ENCODE measurements around the gene UXS1. TPM values are rescaled to one million over a fixed set of nuclear protein-coding genes. Genes with fewer than 3 reads are reported as not detected.

The UXS1 gene
- total and polyA plus RNA-seq, 2 donors (not counting 1 experiment from before 2014, with no cell fraction given): 20.3 to 44.8 TPM

- Histone ChIP-seq H3K4me3 (ENCODE audit: control extremely low read depth in 1 of 5, extremely low read depth in 1 of 5, insufficient read depth in 1 of 5, low read depth in 2 of 5, low read length in 4 of 5) (no peak overlapping the region), H3K4me2 (replicated peaks; ENCODE audit: low read depth, low read length, poor library complexity, severe bottlenecking) (no peak overlapping the region), H4K20me1 (ENCODE audit: control insufficient read depth, insufficient read depth, low read length, poor library complexity, severe bottlenecking) (peaks cover 23% of the 10 kb centered on the region), H3K9me3 (ENCODE audit: control extremely low read depth in 1 of 3, control insufficient read depth in 2 of 3, insufficient read depth in 1 of 3, low read length in 2 of 3) (no peaks in the 10 kb centered on the region), H3K9ac (ENCODE audit: low read length) (no peak overlapping the region), H3K79me2 (ENCODE audit: control insufficient read depth, insufficient read depth, low read length) (peaks cover 99% of the 10 kb centered on the region), H3K27ac (ENCODE audit: low read length in 2 of 2) (no peak overlapping the region), H3K27me3 (replicated peaks in 1 of 4; ENCODE audit: control extremely low read depth in 1 of 4, control insufficient read depth in 3 of 4, insufficient read depth in 4 of 4, low read length in 3 of 4) (no peaks in the 10 kb centered on the region), H3K4me1 (ENCODE audit: control insufficient read depth in 2 of 2, insufficient read depth in 2 of 2, low read length in 2 of 2) (peaks cover 34 to 38% of the 10 kb centered on the region in 2 donors), H2AFZ (ENCODE audit: insufficient read depth, low read depth, low read length, poor library complexity, severe bottlenecking) (no peak overlapping the region), H3K36me3 (replicated peaks in 1 of 2; ENCODE audit: control extremely low read depth in 1 of 2, control insufficient read depth in 1 of 2, extremely low read depth in 1 of 2, insufficient read depth in 2 of 2, low read length in 1 of 2) (no peaks in the 10 kb centered on the region)
- POLR2A ChIA-PET: no interaction called here
- CTCF ChIA-PET: no interaction called here
- Mint-ChIP-seq H3K27me3 (no peaks in the 10 kb centered on the region), H3K4me1 (peaks cover 56% of the 10 kb centered on the region), H3K27ac (no peak overlapping the region), H3K9me3 (ENCODE audit: insufficient read depth) (no peaks in the 10 kb centered on the region), H3K4me3 (no peak overlapping the region)
- DNase-seq: no peak
- intact Hi-C loops (cut with micrococcal nuclease): no loop called here
- no peak for TF ChIP-seq EZH2 (IDR thresholded peaks at IDR 0.05; ENCODE audit: borderline replicate concordance, insufficient read depth, low read depth, low read length, poor library complexity, severe bottlenecking)
- no peak for TF ChIP-seq CTCF (IDR thresholded peaks at IDR 0.05)
- WGBS (ENCODE audit: insufficient coverage): 50% methylated on average over 2 of the region's 8 CpGs
- ATAC-seq (ENCODE audit: low read depth): no peak
These were observed 8.5 kb downstream of the UXS1 start for GRCh38 chr2:106185475-106186184.

- Histone ChIP-seq H3K9ac (ENCODE audit: low read length) (no peak overlapping the region), H3K4me2 (replicated peaks; ENCODE audit: low read depth, low read length, poor library complexity, severe bottlenecking) (no peak overlapping the region), H3K36me3 (replicated peaks in 1 of 2; ENCODE audit: control extremely low read depth in 1 of 2, control insufficient read depth in 1 of 2, extremely low read depth in 1 of 2, insufficient read depth in 2 of 2, low read length in 1 of 2) (no peaks in the 10 kb centered on the region), H3K9me3 (ENCODE audit: control extremely low read depth in 1 of 3, control insufficient read depth in 2 of 3, insufficient read depth in 1 of 3, low read length in 2 of 3) (no peaks in the 10 kb centered on the region), H3K4me3 (ENCODE audit: control extremely low read depth in 1 of 5, extremely low read depth in 1 of 5, insufficient read depth in 1 of 5, low read depth in 2 of 5, low read length in 4 of 5) (no peak overlapping the region), H3K79me2 (ENCODE audit: control insufficient read depth, insufficient read depth, low read length) (peaks cover 99% of the 10 kb centered on the region), H3K4me1 (ENCODE audit: control insufficient read depth in 2 of 2, insufficient read depth in 2 of 2, low read length in 2 of 2) (peaks cover 32 to 36% of the 10 kb centered on the region in 2 donors), H2AFZ (ENCODE audit: insufficient read depth, low read depth, low read length, poor library complexity, severe bottlenecking) (no peak overlapping the region), H3K27ac (ENCODE audit: low read length in 2 of 2) (no peak overlapping the region), H4K20me1 (ENCODE audit: control insufficient read depth, insufficient read depth, low read length, poor library complexity, severe bottlenecking) (peaks cover 31% of the 10 kb centered on the region), H3K27me3 (replicated peaks in 1 of 4; ENCODE audit: control extremely low read depth in 1 of 4, control insufficient read depth in 3 of 4, insufficient read depth in 4 of 4, low read length in 3 of 4) (no peaks in the 10 kb centered on the region)
- no peak overlapping the region for H3K4me3 Mint-ChIP-seq
- no peaks in the 10 kb centered on the region for H3K9me3 Mint-ChIP-seq (ENCODE audit: insufficient read depth)
- no peak for DNase-seq
- peaks cover 56% of the 10 kb centered on the region for H3K4me1 Mint-ChIP-seq
- H3K27ac Mint-ChIP-seq: no peak overlapping the region
- H3K27me3 Mint-ChIP-seq: no peaks in the 10 kb centered on the region
- no peak for ATAC-seq (ENCODE audit: low read depth)
- intact Hi-C loops (cut with micrococcal nuclease): no loop called here
- CTCF ChIA-PET: interaction anchor here (0.6 kb wide), 1 partner anchor 999 kb away, joined by 3 read pairs; no protein-coding TSS in a partner anchor
- TF ChIP-seq EZH2 (IDR thresholded peaks at IDR 0.05; ENCODE audit: borderline replicate concordance, insufficient read depth, low read depth, low read length, poor library complexity, severe bottlenecking): no peak
- TF ChIP-seq CTCF (IDR thresholded peaks at IDR 0.05): no peak
- POLR2A ChIA-PET: no interaction called here
- WGBS (ENCODE audit: insufficient coverage): 100% methylated on average over 1 of the region's 1 CpG
These were observed 9.2 kb downstream of the UXS1 start for GRCh38 chr2:106184857-106185256.
